ENCODE data around the gene PTAR1. TPM values are rescaled to one million over a fixed set of nuclear protein-coding genes. Genes with fewer than 3 reads are reported as not detected.
A peak's percentile ranks its signal among the peaks of the same experiment; 100 is the strongest.

PTAR1 gene
- total RNA-seq, 1 donor from 2014 or later = 76.8 TPM

DNA sequence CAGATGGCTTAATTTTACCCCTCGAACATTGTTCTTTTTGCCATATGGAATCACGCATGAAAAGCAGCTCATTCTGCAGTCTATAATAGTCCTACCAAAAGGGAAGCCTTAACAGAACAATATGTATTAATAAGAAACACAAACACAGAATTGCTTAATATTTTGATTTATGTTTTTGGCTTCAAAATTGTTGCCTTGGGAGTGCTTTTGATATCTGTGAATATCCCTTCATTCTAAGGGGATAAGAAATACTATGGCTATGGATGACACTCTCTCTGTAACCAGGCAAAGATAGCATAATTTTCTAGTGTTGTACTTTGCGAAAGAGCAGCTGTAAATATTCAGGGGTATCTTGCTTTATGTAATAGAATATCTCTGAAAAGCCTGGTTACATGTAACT, 34.5 kb upstream of the PTAR1 start:
- Mint-ChIP-seq H3K27ac (ENCODE audit: unreplicated experiment) (no peak overlapping the region), H3K27me3 (ENCODE audit: low read depth, unreplicated experiment) (no peaks in the 10 kb centered on the region), H3K9me3 (ENCODE audit: unreplicated experiment) (no peaks in the 10 kb centered on the region), H3K36me3 (ENCODE audit: low read depth, unreplicated experiment) (no peaks in the 10 kb centered on the region), H3K4me1 (ENCODE audit: low read depth, unreplicated experiment) (peaks cover 4% of the 10 kb centered on the region), H3K4me3 (ENCODE audit: unreplicated experiment) (no peak overlapping the region)
- TF ChIP-seq, protein P1, sequence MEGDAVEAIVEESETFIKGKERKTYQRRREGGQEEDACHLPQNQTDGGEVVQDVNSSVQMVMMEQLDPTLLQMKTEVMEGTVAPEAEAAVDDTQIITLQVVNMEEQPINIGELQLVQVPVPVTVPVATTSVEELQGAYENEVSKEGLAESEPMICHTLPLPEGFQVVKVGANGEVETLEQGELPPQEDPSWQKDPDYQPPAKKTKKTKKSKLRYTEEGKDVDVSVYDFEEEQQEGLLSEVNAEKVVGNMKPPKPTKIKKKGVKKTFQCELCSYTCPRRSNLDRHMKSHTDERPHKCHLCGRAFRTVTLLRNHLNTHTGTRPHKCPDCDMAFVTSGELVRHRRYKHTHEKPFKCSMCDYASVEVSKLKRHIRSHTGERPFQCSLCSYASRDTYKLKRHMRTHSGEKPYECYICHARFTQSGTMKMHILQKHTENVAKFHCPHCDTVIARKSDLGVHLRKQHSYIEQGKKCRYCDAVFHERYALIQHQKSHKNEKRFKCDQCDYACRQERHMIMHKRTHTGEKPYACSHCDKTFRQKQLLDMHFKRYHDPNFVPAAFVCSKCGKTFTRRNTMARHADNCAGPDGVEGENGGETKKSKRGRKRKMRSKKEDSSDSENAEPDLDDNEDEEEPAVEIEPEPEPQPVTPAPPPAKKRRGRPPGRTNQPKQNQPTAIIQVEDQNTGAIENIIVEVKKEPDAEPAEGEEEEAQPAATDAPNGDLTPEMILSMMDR (IDR thresholded peaks at IDR 0.05; ENCODE audit: insufficient read depth, low read depth, low read length) = no peak
- no peak for TF ChIP-seq EZH2 (IDR thresholded peaks at IDR 0.05; ENCODE audit: insufficient read depth, low read length)
- no peak overlapping the region for H3K9ac ChIP-seq (ENCODE audit: low read length)
- no peaks in the 10 kb centered on the region for H4K20me1 ChIP-seq (ENCODE audit: insufficient read depth, low read length)
- no peaks in the 10 kb centered on the region for H3K4me1 ChIP-seq (ENCODE audit: insufficient read depth, low read length)
- no peaks in the 10 kb centered on the region for H3K36me3 ChIP-seq (ENCODE audit: insufficient read depth, low read length)
- DNase-seq (ENCODE audit: low read depth) = no peak
- no peak for FAIRE-seq
- H3K27ac ChIP-seq (ENCODE audit: low read depth, low read length) = no peak overlapping the region
- H3K79me2 ChIP-seq (ENCODE audit: insufficient read depth, low read length) = no peaks in the 10 kb centered on the region
- H3K4me2 ChIP-seq (ENCODE audit: low read length) = no peak overlapping the region
- no peak overlapping the region for H3K4me3 ChIP-seq (ENCODE audit: insufficient read depth, low read depth, low read length)
- H3K27me3 ChIP-seq (ENCODE audit: insufficient read depth, low read length) = peaks cover 2% of the 10 kb centered on the region
- H3K9me3 ChIP-seq (ENCODE audit: insufficient read depth, low read depth, low read length) = no peaks in the 10 kb centered on the region
- no peak overlapping the region for H2AFZ ChIP-seq (ENCODE audit: low read depth, low read length)

DNA sequence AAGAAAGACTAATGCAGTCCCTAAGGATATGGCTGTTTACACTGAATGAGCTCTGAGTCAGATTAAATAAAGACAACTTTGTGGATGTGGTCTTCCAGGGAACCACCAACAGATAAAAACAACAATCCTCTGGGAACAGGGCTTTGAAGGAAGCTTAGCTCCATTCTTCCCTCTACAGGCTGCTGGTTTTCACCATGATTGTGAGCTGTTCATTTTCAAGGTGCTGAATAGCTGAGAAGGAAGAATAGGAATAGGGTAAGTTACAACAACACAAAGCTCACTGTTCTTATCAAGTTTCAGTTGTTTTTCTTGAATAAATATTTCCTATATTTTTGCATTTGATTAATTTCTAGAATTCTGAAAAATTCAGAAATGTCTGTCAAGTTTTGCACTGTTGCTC, 25.9 kb upstream of the PTAR1 start:
- H3K4me2 ChIP-seq (ENCODE audit: low read length) = no peak overlapping the region
- H3K27ac Mint-ChIP-seq (ENCODE audit: unreplicated experiment) = no peak overlapping the region
- H3K9ac ChIP-seq (ENCODE audit: low read length) = no peak overlapping the region
- H3K4me3 Mint-ChIP-seq (ENCODE audit: unreplicated experiment) = no peak overlapping the region
- FAIRE-seq (peak; percentile 50), DNase-seq (ENCODE audit: low read depth) (peak; percentile 34)
- TF ChIP-seq, protein P1 (IDR thresholded peaks at IDR 0.05; ENCODE audit: insufficient read depth, low read depth, low read length) = peak; percentile 26
- no peak for TF ChIP-seq EZH2 (IDR thresholded peaks at IDR 0.05; ENCODE audit: insufficient read depth, low read length)
- H3K36me3 ChIP-seq (ENCODE audit: insufficient read depth, low read length) = no peaks in the 10 kb centered on the region
- H3K9me3 Mint-ChIP-seq (ENCODE audit: unreplicated experiment) = peaks cover 3% of the 10 kb centered on the region
- no peak overlapping the region for H2AFZ ChIP-seq (ENCODE audit: low read depth, low read length)
- H3K27me3 ChIP-seq (ENCODE audit: insufficient read depth, low read length) = peaks cover 4% of the 10 kb centered on the region
- H4K20me1 ChIP-seq (ENCODE audit: insufficient read depth, low read length) = no peaks in the 10 kb centered on the region
- no peaks in the 10 kb centered on the region for H3K4me1 ChIP-seq (ENCODE audit: insufficient read depth, low read length)
- no peaks in the 10 kb centered on the region for H3K36me3 Mint-ChIP-seq (ENCODE audit: low read depth, unreplicated experiment)
- H3K27ac ChIP-seq (ENCODE audit: low read depth, low read length) = no peak overlapping the region
- no peaks in the 10 kb centered on the region for H3K79me2 ChIP-seq (ENCODE audit: insufficient read depth, low read length)
- H3K4me3 ChIP-seq (ENCODE audit: insufficient read depth, low read depth, low read length) = no peak overlapping the region
- H3K27me3 Mint-ChIP-seq (ENCODE audit: low read depth, unreplicated experiment) = no peaks in the 10 kb centered on the region
- no peaks in the 10 kb centered on the region for H3K9me3 ChIP-seq (ENCODE audit: insufficient read depth, low read depth, low read length)
- H3K4me1 Mint-ChIP-seq (ENCODE audit: low read depth, unreplicated experiment) = no peaks in the 10 kb centered on the region

DNA sequence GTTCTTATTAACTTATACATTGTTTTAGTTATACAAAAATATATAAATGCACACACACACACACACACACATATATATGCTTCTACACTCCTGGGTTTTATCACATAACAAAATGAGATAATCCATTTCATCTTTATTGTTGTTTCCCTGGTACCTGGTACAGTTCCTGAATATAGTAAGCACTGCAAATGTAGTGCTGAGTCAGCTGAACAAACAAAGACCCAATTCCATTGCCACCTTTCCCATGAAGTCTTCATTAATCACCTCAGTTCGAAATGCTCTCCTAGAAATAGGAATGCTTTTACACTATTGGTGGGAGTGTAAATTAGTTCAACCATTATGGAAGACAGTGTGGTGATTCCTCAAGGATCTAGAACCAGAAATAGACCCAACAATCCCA, 13.4 kb upstream of the PTAR1 start:
- no peak overlapping the region for H3K9ac ChIP-seq (ENCODE audit: low read length)
- peaks cover 6% of the 10 kb centered on the region for H3K9me3 Mint-ChIP-seq (ENCODE audit: unreplicated experiment)
- no peaks in the 10 kb centered on the region for H4K20me1 ChIP-seq (ENCODE audit: insufficient read depth, low read length)
- no peak overlapping the region for H3K4me3 ChIP-seq (ENCODE audit: insufficient read depth, low read depth, low read length)
- no peaks in the 10 kb centered on the region for H3K79me2 ChIP-seq (ENCODE audit: insufficient read depth, low read length)
- no peak overlapping the region for H3K27ac Mint-ChIP-seq (ENCODE audit: unreplicated experiment)
- H2AFZ ChIP-seq (ENCODE audit: low read depth, low read length) = no peak overlapping the region
- H3K9me3 ChIP-seq (ENCODE audit: insufficient read depth, low read depth, low read length) = no peaks in the 10 kb centered on the region
- no peaks in the 10 kb centered on the region for H3K36me3 Mint-ChIP-seq (ENCODE audit: low read depth, unreplicated experiment)
- H3K4me1 ChIP-seq (ENCODE audit: insufficient read depth, low read length) = no peaks in the 10 kb centered on the region
- no peaks in the 10 kb centered on the region for H3K36me3 ChIP-seq (ENCODE audit: insufficient read depth, low read length)
- H3K27ac ChIP-seq (ENCODE audit: low read depth, low read length) = no peak overlapping the region
- H3K4me2 ChIP-seq (ENCODE audit: low read length) = no peak overlapping the region
- H3K4me3 Mint-ChIP-seq (ENCODE audit: unreplicated experiment) = no peak overlapping the region
- no peaks in the 10 kb centered on the region for H3K4me1 Mint-ChIP-seq (ENCODE audit: low read depth, unreplicated experiment)
- FAIRE-seq = no peak
- no peaks in the 10 kb centered on the region for H3K27me3 Mint-ChIP-seq (ENCODE audit: low read depth, unreplicated experiment)
- no peak for TF ChIP-seq EZH2 (IDR thresholded peaks at IDR 0.05; ENCODE audit: insufficient read depth, low read length)
- TF ChIP-seq, protein P1 (IDR thresholded peaks at IDR 0.05; ENCODE audit: insufficient read depth, low read depth, low read length) = no peak
- no peaks in the 10 kb centered on the region for H3K27me3 ChIP-seq (ENCODE audit: insufficient read depth, low read length)
- DNase-seq (ENCODE audit: low read depth) = no peak

Data from astrocyte (in vitro differentiated cells and primary cell).